Stimulated activated CD8-positive, alpha-beta memory T cell treated with anti-CD3 and anti-CD28 coated beads, Interleukin-12 subunit alpha, Interleukin-12 subunit beta, amount 100 ng/mL, for 4 hours (primary cell): ENCODE measurements around the gene RNF26.

Experiments
- DNase-seq: peaks from one replicate; pipeline ENCODE4 v3.0.0-alpha.2; 2020; ENCODE audit warnings: low read depth

Gene RNF26

DNA sequence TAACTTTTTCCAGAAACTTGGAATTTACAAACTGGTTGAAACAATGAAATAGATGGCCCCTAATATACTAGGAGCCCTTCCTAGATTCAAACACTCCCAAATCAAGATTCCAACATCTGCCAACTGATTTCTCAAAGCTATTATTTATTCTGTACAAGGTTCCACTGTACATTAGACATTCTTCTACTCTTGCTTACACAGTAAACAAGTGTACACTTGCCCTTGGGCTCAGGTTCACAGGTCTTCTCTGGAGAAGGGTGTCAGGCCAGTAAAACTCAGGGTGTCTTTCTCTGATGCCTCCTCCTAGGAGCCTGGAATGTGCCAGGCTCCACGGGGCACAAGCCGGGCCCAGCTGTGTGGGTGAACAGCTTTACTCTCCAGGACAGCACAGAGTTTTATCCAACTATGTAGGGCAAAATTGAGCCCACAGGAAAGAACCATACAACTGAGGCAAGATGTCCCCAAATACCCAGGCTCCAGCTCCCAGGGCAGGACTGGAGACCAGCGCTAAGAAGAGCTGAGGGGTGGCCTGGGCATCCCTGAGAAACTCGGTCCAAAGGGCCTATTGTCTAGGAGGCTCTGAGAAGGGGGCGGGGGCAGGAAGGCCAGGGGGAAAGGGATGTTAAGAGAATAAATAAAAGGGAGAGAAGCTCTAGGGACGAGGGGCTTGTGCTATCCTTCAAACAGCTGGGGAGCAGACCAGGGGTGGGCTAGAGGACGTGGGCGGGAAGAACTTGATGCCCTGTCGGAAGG, 20.9 kb downstream of the RNF26 start:
- DNase-seq: no peak

DNA sequence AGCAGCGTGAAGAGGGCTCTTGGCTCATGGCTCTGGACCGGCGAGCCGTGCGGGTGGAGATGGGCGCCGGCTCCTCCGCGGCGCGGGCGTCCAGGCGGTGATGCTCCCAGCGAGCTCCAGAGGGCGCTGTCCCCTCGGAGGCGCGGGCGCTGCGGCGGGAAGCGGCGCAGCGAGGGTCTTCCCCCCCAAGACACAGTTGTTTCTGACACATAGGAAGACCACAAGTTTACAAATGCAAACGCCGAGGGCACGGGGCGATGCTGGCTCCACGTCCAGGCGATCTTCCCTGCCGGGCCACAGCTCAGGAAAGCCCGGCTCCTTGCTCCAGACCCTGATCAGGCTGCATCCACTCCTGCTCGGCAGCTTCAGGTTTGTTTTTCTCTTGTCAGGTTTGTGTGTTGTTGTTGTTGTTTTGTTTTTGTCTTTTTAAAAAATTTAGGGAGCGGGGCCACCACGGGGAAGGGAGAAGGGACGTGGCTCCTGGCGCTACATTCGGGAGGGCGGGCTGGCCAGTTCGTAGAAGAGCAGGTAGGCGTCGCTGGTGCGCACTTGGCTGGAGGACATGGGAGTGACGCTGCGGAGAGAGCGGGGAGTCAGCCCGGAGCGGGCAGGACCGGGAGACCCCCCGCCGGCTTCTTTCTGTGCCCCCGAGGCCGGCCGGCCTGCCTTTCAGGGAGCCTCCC, 22.2 kb downstream of the RNF26 start:
- peak; percentile 41 for DNase-seq

DNA sequence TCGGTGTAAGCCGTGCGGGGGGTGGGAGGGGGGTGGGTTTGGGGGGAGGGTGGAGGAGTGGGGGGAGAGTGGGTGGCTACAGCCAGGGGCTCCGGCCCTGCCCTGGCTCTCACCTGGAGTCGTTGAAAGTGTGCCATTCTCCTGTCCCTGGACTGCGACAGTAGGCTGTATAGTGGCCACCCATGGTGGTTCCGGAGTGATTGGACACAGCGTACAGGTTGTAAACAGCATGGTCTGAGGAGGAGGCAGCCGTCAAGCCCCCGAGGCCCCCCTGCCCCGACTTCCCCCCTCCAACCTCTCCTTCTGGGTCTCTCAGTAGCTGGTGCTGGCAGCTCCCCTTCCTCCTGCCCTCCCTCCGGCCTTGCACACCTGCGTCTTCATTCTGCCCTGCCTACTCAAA, 22.7 kb downstream of the RNF26 start:
- no peak for DNase-seq

DNA sequence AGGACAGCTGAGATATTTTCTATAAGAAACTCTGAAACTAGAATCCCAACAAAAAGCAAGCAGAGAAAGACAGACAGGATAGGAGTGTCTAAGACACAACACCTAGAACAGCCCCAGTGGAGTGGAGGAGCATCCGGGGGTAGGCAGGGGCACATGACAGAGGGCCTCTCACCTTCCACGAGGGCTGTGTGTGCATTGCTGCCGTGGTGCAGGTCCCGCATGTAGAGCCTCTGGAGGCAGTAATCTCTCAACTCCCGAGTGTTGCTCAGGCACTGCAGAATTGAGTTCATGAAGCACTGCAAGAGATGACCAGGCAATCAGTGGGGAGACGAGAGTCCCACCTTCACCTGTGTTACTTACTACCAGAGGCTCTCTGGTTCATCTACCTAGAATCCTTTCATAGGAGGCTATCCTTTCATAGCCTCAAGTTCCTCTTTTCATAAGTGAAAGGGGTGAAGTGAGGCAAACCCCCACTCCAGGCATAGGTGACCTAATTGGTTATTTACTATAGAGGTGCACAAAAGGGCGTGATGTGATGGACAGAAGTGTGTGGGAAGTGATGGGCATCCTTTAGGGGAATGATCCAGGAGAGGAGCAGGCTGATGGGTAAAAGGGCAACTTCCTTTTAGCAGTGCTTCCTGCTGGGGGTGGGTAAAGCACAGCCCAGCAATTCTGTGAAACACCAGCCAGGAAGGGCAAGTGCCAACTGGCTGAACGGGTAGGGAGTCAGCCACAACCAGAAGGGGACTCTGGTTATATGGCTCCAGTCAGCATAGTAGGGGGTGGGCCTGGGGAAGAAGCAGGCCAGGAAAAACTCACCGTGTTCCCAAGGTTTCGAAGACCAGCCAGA, 25.3 kb downstream of the RNF26 start:
- DNase-seq: no peak

DNA sequence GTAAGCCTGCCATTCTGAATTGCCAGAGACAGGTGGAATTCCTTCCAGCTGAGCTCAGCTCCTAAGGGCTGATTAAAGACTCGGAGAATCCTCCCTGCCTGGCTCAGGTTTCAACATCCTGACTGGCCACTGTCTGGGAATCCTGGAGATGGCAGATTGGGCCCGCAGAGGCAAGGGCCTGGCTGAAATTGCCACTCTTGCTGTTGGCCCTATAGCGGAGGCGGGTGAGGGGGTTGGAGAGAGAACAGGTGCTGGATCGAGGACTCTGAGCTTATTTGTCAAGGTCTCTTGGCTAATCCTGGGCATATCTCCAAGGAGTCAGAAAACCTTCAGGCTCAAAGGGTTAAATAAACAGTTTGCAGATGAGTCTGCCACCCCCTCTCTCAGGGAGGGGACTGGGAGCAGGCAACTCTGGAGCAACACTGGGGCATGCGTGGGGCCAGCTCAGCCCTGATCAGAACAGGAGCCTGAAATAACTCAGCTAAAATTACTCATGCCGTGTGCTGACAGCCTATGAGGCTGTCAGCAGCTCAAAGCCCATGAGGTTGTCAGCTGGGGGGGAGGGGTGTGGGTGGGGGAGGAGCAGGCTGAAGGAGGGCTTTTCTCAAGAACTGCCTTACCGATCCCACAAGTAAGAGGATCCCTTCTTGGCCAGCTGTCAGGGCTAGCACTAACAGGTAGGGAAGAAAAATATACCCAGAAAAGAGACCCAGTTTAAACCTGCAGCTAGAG, 26.9 kb downstream of the RNF26 start:
- DNase-seq: no peak

DNA sequence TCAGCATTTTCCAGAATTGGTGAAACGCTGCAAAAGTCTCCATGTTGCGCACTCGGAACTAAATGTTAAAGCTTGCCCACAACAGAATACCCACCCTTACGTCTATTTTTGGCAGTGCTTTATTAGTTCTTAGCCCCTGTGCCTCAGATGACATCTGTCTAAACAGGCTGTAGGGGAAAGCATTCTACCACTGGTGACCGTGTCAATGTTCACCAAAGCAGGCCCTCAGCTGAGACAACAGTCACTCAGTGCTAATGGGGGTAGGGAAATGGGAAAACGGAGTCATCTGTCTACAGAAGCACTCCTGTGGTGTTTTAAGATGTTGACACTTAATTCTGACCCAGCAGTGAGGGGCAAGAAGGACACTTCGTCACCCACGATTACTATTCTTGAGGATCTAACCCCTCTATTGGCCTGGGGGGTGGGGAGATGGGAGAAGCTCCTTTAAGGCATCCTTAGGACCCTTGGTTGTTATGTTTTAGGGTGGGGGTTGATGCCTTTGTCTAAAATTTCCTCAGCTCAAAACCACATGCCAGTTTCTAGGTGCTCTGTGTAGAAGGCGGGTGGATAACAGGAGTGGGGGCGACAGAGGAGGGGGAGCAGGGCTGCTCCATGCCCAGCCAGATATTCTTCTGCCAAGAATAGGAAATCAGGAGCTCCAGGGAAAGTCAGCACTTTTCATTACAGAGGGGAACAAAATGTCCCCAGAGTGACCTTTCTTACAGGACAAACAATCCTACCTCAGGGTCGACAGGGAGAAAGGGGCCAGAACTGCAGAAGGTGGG, 27.8 kb downstream of the RNF26 start:
- no peak for DNase-seq

DNA sequence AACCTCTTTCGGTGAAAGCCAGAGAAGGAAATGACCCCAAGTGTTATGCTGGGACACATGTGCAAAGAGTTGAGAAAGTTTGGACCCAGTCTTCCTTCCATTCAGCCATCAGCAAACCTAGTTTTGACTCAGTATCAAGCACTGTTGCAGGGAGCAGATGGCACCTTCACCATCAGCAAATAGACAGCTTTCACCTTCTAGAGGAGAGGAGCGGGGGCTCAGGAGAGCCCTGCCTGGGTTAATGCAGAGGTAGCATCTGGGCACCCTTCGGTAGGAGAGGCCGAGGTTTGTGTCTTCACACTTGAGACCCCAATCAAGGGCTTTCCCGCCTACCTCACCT, 28.4 kb downstream of the RNF26 start:
- no peak for DNase-seq

DNA sequence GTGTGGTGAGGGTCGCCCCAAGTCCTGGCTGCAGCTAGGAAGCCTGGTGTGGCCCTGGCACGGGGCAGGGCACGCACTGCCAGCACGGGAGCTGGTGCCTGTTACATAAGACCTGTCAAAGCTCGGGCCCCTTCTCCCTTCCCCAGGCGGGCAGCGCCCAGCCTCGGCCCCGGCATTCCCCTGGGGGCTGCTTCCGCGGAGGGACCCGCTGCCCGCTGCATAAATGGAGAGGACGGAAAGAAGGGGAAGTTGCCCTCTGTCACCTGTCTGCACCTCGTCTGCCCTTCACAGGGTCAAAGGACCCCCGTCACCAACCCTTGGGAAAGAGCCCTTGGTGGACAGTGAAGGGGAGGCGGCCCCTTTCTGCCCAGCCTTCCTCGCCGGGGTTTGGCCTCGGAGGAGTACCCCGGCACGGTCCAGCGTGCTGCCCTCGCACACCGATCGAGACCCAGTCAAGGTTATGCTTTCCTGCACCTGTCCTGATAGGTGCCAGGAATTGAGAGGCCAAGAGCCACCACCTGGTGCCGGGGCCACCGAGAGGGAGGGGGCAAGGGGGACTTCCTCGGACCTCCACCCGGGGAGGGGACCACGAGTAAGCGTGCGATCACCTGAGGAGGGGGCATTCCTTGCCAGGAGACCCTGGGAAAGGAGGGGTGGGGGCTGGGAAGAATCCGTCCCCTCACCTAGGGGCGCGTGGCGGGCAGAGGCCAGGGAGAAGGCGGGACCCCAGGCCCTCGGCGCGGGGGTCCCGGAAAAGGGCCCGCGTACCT, 28.9 kb downstream of the RNF26 start:
- DNase-seq: no peak

DNA sequence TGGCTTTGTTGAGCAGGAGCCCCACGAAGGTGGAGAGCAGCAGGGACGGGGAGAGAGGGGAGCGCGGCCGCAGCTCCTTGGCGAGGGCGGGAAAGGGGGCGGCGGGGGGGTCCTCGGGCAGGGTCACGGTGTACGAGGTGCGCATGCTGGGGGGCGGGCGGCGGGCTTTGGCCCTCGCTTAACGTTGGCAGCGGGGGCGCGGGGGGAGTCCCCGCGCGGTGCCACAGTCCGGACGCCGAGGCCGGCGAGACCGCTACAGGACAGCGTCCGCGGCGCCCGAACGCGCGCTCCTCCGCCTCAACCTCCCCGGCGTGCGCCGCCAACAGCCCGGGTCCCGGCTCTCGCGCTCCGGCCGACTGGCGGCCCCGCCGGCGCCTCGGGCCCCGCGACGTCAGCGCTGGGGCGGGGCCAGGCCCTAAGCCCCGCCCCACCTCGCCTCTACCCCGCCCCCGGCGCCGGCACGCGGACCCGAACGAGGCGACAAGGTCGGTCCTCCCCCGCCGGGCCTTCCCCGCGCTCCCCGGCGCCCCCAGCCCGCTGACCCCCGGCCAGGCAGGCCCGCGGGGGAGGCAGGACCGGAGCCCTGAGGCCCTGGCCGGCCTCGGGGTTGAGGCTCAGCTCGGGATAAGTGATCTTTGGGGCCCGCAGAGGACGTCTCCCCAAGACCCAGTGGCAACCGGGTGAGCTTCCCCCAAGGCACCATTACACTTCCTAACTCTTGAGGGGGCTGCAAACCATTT, 29.7 kb downstream of the RNF26 start:
- DNase-seq: peak; percentile 49

DNA sequence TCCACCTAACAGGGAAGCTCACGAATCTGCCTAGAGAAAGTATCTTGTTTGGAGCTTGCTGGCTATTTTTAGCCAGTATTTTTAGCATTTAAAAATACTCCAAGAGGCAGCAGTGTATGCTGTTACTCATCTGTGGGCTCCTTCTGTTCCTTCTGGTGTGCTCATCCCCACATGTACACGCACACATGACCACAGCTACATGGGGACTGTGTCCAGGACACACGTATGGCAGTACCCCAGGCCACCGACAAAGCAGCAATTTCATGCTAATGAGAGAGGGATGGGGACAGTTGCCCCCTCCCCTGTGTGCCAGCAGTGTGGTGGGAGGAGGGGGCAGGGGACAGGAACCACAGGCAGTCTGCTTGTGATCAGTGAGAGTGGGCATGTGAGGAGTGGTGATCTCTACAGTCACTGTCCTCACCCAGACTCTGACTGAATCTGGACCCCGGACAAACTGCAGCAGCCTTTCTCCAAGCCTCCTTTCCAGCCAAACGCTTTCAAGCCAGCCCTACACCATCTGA, 30.8 kb downstream of the RNF26 start:
- DNase-seq: no peak

DNA sequence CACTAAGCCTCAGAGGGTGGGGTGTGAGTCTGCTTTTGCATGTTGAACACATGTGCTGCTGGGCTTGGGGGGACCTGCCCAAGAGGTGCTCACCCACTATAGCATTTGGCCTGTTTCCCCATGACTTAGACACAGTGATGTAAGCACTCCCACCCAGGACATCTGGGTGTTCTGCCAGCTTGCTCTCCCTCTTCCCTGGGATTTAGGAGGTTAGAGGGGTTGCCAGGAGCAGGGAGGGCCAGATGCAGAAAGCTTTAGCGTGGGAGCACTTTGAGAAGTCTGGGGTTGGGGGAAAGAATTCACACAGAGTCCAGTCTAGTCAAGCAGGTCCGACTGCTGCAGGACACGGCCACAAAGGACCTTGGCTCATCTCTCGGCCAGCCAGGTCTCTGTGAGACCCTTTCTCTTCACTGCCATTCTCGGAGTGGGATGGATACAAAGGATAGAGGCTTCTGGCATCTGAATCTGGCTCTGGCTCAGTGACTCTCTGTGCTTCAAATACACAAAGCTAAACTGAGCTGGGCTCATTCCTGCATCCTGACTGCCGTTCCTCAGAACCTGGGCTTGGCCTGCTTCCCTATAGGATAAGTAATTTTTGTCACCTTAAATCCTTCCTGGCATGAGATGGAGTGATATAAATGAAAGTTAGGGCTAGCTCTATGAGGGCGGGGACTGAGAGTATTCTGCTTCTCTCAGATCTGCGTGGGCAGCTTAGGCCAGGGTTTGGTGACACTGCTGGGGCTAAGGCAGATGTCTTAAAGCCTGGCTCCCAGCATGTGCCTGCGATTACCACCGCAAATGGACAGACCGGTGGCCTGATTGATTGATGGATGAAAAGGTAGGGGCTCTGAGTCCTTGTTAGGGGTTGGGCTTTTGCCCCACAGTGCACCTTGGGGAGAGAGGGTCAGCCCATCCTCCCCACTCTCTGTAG, 32.6 kb downstream of the RNF26 start:
- DNase-seq: no peak

DNA sequence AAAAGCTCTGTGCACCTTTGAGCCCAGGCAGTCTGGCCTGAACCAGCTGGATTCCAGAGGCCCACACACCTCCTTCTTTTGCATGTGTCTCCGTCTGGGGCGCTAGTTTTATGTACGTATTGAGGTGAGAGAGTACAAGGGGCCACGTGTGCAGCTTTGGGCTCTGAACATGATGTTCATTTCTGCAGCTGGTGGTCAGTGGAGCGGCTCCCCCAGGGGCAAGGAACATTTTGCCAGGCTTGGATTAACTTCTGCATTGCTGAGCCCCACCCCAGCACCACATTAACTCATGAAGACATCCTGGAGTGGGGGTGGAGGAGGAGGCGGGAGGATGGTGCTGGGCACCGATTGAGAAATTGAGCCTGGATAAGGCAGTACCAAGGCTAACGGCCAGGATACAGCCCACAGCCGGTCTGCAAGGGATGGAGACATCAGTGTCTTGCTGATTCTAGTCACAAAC, 33.4 kb downstream of the RNF26 start:
- DNase-seq: no peak

DNA sequence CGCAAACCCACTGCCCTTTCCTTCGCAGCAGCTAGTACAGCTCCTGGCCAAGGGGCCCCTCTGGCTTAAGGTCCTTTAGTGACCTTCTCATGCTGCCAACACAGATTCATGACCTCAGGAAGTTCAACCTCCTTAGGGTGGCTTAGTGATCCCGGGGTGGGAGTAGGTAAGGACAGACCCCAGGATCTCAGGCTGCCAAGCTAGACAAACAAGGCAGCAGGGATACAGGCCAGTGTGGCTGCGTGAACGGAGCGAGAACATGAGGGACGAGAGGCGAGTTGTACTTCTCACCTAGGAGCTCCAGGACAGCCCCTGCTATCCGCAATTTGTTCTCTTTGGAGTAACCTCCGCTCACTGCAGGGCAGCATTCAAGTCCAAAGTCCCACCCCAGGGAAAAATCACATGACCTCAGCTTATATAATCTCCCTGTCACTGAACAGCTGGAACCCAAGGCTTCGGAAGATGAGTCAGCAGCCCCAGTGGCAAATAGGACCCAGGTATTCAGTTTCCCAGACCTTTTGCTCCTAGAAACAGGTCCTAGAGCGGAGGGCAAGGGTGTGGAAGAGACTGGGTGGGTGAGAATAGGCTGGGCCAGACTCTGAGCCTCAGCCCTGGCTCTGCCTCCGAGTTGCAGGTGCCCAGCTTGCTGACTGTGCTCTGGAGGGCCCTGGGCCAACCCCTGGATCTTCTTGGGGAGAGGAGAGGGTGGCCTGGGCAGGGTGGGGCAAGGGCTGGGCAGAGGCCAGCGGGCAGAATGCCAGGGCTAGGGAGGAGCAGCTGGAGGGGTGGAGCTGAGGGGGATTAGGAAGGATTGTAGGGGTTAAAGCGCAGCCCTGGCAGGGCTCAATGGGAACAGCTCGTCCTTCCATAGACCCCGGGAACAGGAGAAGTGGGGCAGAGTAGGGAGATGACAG, 34.1 kb downstream of the RNF26 start:
- DNase-seq: no peak

DNA sequence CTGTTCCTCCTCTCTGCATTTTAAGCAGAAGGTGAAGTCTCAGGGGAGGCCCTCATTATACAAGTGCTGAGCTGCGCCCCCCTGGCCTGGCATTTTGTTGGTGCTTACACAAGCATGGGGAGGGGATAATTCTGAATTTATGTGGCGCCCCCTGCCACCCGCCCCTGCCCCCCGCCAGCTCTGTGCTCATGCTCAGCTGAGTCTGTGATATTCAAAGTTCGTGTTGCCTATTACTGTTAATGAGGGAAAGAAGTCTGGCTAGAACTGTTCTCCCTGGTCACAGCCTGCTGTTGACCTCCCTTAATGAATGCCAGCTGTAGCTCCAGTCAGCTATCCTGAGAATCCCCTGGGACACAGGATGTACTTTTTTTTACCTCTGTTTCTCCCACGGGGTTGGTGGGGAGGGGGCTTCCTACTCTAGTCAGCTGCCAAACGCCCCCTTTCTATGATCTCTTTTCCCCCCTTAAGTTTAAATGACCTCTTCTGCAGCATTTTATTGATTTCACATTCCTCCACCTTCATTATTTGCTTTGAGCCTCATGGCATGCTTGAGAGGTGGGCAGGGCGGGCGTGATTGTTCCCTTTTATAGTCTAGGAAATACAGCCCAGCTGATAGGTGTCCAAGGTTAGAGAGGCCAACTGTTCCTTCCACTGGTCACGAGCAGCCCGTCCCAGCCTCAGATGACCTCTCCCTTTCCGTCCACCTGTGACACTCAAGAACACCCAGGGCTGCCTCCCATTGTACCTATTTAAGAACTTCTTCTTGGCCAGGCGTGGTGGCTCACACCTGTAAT, 35.0 kb downstream of the RNF26 start:
- DNase-seq: no peak

DNA sequence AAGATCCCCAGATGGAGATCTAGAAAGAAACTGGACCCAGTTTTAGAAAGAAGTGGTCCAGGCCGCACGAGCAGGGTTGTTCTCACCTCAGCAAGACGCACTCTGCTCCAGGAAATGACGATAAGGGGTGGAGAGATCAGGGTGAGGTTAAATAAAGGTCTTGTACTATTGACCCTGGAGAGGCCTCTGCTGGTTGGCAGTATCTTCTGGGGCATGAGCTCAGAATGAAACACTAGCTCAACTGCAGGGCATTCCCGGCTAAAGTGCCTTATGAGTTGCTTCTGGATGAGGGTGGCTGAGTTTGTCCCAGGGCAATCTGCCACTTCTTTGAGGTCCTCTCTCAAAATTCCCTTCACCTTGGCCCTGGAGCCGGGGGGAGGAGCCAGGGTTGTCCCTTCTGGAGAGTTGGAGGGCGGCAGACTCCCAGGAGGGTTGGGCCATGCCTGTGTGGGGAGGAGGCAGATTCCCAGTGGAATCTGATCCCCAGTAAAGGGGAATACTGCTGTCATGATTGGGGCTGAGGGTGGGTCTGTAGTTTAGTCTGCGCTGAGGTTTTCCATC, 36.2 kb downstream of the RNF26 start:
- DNase-seq: no peak

DNA sequence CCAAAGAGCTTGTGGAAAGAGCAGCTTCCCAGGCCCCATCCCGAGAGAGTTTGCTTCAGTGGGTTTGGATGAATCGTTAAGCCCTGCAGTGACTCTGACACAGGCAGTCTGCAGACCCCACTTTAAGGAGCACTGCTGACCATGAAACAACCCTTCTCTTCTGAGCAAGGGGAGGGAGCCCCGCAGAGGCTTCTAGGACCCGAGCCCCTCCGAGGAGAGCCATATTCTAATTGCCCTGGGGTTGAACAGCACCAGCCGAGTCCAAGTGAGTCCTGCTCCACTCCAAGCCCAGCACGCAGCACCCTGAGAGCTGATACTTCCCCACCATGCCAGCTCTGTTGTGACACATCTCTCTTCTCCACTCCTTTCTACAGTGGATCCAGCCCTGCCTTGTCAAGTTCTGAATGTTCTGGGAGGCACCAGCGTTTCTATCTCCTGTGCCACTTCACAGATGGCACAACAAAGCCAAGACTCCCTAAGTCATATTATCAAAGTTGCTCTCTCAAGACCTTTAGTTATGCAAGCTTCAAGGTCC, 36.8 kb downstream of the RNF26 start:
- no peak for DNase-seq
